ENCODE data around the gene FOXN3. TPM values are rescaled to one million over a fixed set of nuclear protein-coding genes. Genes with fewer than 3 reads are reported as not detected.

FOXN3 gene
- total RNA-seq, 1 experiment from 2014 or later, result 125 TPM

DNA sequence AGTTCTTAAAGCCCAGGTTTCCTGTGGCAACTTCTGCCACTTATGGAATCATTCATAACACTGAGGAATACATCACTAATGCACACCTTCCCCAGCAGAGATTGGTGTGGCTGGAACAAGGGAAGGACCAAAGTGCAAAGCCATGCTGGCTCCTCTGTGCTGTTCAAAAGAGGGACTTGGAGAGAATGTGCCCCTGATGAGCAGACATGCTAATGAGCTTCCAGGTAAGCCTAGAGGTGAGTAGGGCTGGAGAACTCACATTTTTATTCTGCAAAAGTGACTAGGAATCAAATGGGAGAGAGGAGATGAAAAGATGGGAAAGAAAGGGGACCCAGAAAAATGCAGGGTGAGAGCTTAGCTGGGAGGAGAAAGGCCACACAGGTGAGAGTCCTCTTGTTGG lies 302.9 kb downstream of the FOXN3 start:
- Histone ChIP-seq H2AFZ (ENCODE audit: low read length) (no peak overlapping the region), H3K9me3 (ENCODE audit: control insufficient read depth, low read depth, low read length) (no peaks in the 10 kb centered on the region), H2BK5ac (ENCODE audit: insufficient read length, low read length) (no peak overlapping the region), H4K8ac (replicated peaks; ENCODE audit: insufficient read length, low read depth, low read length) (no peak overlapping the region), H3K79me1 (ENCODE audit: insufficient read depth, low read depth, low read length, poor library complexity, severe bottlenecking) (no peaks in the 10 kb centered on the region), H3K27me3 (ENCODE audit: insufficient read depth, low read length) (no peaks in the 10 kb centered on the region), H4K5ac (ENCODE audit: insufficient read length, low read depth, low read length) (no peak overlapping the region), H3K23ac (ENCODE audit: insufficient read length, low read depth, low read length) (no peak overlapping the region), H3K14ac (ENCODE audit: insufficient read depth, low read length) (no peak overlapping the region), H3K18ac (ENCODE audit: insufficient read length, low read depth, low read length) (no peak overlapping the region), H3K27ac (ENCODE audit: insufficient read length, low read depth, low read length) (no peak overlapping the region), H2AK5ac (ENCODE audit: insufficient read length, low read length) (no peak overlapping the region), H3K79me2 (ENCODE audit: insufficient read depth, low read length) (no peaks in the 10 kb centered on the region), H2BK15ac (ENCODE audit: low read depth, low read length) (no peak overlapping the region), H3K4me2 (ENCODE audit: insufficient read depth, insufficient read length, low read length) (no peak overlapping the region), H3K4me1 (ENCODE audit: insufficient read depth, low read length) (no peaks in the 10 kb centered on the region), H2BK120ac (ENCODE audit: low read depth, low read length, poor library complexity, severe bottlenecking) (no peak overlapping the region), H3K23me2 (ENCODE audit: insufficient read length, low read depth, low read length, poor library complexity, severe bottlenecking) (no peaks in the 10 kb centered on the region), H3K56ac (ENCODE audit: insufficient read length, low read depth, low read length) (no peak overlapping the region), H2BK12ac (ENCODE audit: insufficient read length, low read depth, low read length) (no peak overlapping the region), H4K91ac (ENCODE audit: insufficient read length, low read depth, low read length) (no peak overlapping the region), H4K20me1 (ENCODE audit: control insufficient read depth, insufficient read depth, insufficient read length) (no peaks in the 10 kb centered on the region), H3K4ac (ENCODE audit: low read depth, low read length) (no peak overlapping the region), H2BK20ac (ENCODE audit: low read depth, low read length, poor library complexity, severe bottlenecking) (no peak overlapping the region), H3T11ph (ENCODE audit: low read length) (no peak overlapping the region), H3K9ac (ENCODE audit: extremely low read depth, insufficient read length, low read length) (no peak overlapping the region)
- Mint-ChIP-seq H3K27me3 (ENCODE audit: low read depth) (peaks cover 37% of the 10 kb centered on the region), H3K36me3 (ENCODE audit: insufficient read depth in 1 of 3, low read depth in 3 of 3) (peaks cover 0 to 10% (median 4%) of the 10 kb centered on the region in 3 experiments; a peak in 3 of 7 replicates), H3K4me1 (peaks cover 12 to 13% of the 10 kb centered on the region in 2 experiments), H3K27ac (no peak overlapping the region), H3K4me3 (no peak overlapping the region), H3K9me3 (peaks cover 0 to 8% of the 10 kb centered on the region in 2 experiments; a peak in 3 of 5 replicates)
- no peak for DNase-seq
- no peak for TF ChIP-seq CTCF (conservative IDR thresholded peaks at IDR 0.05)
